Osteocyte (in vitro differentiated cells): ENCODE data around the gene KRTAP5-1. TPM values are rescaled to one million over a fixed set of nuclear protein-coding genes. Genes with fewer than 3 reads are reported as not detected.
A peak's percentile ranks its signal among the peaks of the same experiment; 100 is the strongest.
"Not testable (repeated sequence)": the region's sequence is repeated elsewhere in the genome, so short reads cannot be mapped to it uniquely, and the experiment has no call there.

Experiments
- DNase-seq: peaks from one replicate; pipeline ENCODE4 v3.0.0; 2021; ENCODE audit warnings: mixed read lengths; ENCODE audit not compliant: unreplicated experiment; ENCODE audit errors: extremely low spot score
- H3K27ac Mint-ChIP-seq: one replicate; pipeline ENCODE4 v1.8.0; 2021; ENCODE audit warnings: mild to moderate bottlenecking, mixed read lengths; ENCODE audit not compliant: unreplicated experiment
- H3K27me3 Mint-ChIP-seq: one replicate; pipeline ENCODE4 v1.8.0; 2021; ENCODE audit warnings: mixed read lengths; ENCODE audit not compliant: unreplicated experiment
- H3K36me3 Mint-ChIP-seq: one replicate; pipeline ENCODE4 v1.8.0; 2021; ENCODE audit warnings: mixed read lengths; ENCODE audit not compliant: unreplicated experiment
- H3K4me1 Mint-ChIP-seq: one replicate; pipeline ENCODE4 v1.8.0; 2021; ENCODE audit warnings: mixed read lengths; ENCODE audit not compliant: unreplicated experiment
- H3K4me3 Mint-ChIP-seq: one replicate; pipeline ENCODE4 v1.8.0; 2021; ENCODE audit warnings: mild to moderate bottlenecking, moderate library complexity, mixed read lengths; ENCODE audit not compliant: unreplicated experiment
- H3K9me3 Mint-ChIP-seq: one replicate; pipeline ENCODE4 v1.8.0; 2021; ENCODE audit warnings: mixed read lengths; ENCODE audit not compliant: unreplicated experiment
- total RNA-seq: library from RNA; stranded (reverse); gene quantifications from 2 replicates; pipeline ENCODE4 v1.2.1, GENCODE V29; 2021
- TF ChIP-seq, protein P1 (sequence below): fragments of 200-600 bp; sonication (generic); IDR thresholded peaks from 2 replicates; pipeline ENCODE4 v1.5.0; 2021; ENCODE audit warnings: antibody characterized with exemption, mild to moderate bottlenecking, moderate library complexity

The KRTAP5-1 gene
- total RNA-seq, 1 donor from 2014 or later: not detected

GRCh38 chr11:1586699-1587098, 1.6 kb upstream of the KRTAP5-1 start:
- Mint-ChIP-seq H3K4me3 (no peak overlapping the region), H3K36me3 (no peaks in the 10 kb centered on the region), H3K27ac (no peak overlapping the region), H3K27me3 (peaks cover 21% of the 10 kb centered on the region), H3K9me3 (no peaks in the 10 kb centered on the region), H3K4me1 (peaks cover 4% of the 10 kb centered on the region)
- TF ChIP-seq, protein P1, sequence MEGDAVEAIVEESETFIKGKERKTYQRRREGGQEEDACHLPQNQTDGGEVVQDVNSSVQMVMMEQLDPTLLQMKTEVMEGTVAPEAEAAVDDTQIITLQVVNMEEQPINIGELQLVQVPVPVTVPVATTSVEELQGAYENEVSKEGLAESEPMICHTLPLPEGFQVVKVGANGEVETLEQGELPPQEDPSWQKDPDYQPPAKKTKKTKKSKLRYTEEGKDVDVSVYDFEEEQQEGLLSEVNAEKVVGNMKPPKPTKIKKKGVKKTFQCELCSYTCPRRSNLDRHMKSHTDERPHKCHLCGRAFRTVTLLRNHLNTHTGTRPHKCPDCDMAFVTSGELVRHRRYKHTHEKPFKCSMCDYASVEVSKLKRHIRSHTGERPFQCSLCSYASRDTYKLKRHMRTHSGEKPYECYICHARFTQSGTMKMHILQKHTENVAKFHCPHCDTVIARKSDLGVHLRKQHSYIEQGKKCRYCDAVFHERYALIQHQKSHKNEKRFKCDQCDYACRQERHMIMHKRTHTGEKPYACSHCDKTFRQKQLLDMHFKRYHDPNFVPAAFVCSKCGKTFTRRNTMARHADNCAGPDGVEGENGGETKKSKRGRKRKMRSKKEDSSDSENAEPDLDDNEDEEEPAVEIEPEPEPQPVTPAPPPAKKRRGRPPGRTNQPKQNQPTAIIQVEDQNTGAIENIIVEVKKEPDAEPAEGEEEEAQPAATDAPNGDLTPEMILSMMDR: no peak
- DNase-seq: no peak

GRCh38 chr11:1582909-1583308, 2.2 kb downstream of the KRTAP5-1 start:
- not testable (repeated sequence) for H3K36me3 Mint-ChIP-seq, DNase-seq, H3K4me3 Mint-ChIP-seq, H3K27ac Mint-ChIP-seq, H3K4me1 Mint-ChIP-seq, H3K27me3 Mint-ChIP-seq
- peaks cover 13% of the 10 kb centered on the region for H3K9me3 Mint-ChIP-seq

DNA sequence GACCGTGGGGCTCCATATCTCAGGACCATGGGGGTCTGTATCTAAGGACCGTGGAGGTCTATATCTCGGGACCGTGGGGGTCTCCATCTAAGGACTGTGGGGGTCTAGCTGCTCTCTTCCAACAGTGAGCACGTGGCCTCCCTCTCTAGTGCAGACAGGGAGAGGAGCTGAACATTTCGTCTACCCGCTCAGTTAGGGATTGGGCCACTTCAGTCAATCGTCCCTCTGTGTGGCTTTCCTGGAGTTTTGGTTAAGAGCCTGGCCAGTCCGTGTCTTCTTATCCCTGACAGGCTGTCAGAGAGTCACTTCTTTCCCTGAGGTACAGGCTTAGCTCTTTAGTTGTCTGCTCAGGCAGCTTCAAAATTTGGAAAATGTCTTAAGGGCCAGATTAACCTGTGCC, 3.1 kb downstream of the KRTAP5-1 start:
- Mint-ChIP-seq H3K9me3 (peaks cover 13% of the 10 kb centered on the region), H3K4me1 (no peaks in the 10 kb centered on the region), H3K4me3 (no peak overlapping the region), H3K27me3 (peaks cover 4% of the 10 kb centered on the region), H3K36me3 (peaks cover 3% of the 10 kb centered on the region), H3K27ac (no peak overlapping the region)
- TF ChIP-seq, protein P1: no peak
- no peak for DNase-seq

DNA sequence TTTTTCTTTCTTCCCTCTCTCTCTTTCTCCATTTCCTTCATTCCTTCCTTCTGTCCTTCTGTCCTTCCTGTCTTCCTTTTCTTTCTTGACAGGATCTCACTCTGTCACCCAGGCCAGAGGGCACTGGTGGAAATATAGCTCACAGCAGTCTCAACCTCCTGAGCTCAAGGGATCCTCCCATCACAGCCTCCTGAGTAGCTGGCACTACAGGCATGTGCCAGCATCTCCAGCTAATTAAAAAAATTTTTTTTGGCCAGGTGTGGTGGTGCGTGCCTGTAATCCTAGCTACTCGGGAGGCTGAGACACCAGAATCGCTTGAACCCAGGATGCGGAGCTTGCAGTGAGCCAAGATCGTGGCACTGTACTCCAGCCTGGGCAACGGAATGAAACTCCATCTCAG, 8.3 kb downstream of the KRTAP5-1 start:
- Mint-ChIP-seq H3K4me3 (no peak overlapping the region), H3K9me3 (peaks cover 13% of the 10 kb centered on the region), H3K36me3 (peaks cover 3% of the 10 kb centered on the region), H3K27ac (no peak overlapping the region), H3K27me3 (peaks cover 3% of the 10 kb centered on the region), H3K4me1 (peaks cover 11% of the 10 kb centered on the region)
- DNase-seq: no peak
- TF ChIP-seq, protein P1: no peak

GRCh38 chr11:1575756-1576155, 9.3 kb downstream of the KRTAP5-1 start:
- H3K27ac Mint-ChIP-seq, DNase-seq, H3K4me3 Mint-ChIP-seq, H3K36me3 Mint-ChIP-seq, H3K27me3 Mint-ChIP-seq: not testable (repeated sequence)
- H3K4me1 Mint-ChIP-seq: peaks cover 12% of the 10 kb centered on the region
- peaks cover 13% of the 10 kb centered on the region for H3K9me3 Mint-ChIP-seq

GRCh38 chr11:1574933-1575242, 10.2 kb downstream of the KRTAP5-1 start:
- no peak for DNase-seq
- TF ChIP-seq, protein P1: peak; percentile 1
- no peak overlapping the region for H3K4me3 Mint-ChIP-seq
- peaks cover 14% of the 10 kb centered on the region for H3K4me1 Mint-ChIP-seq
- H3K9me3 Mint-ChIP-seq: peaks cover 13% of the 10 kb centered on the region
- peaks cover 3% of the 10 kb centered on the region for H3K27me3 Mint-ChIP-seq
- H3K27ac Mint-ChIP-seq: no peak overlapping the region
- peaks cover 3% of the 10 kb centered on the region for H3K36me3 Mint-ChIP-seq
